ENCODE results near the gene MSH2.

- TF ChIP-seq POLR2AphosphoS5 (IDR thresholded peaks at IDR 0.05) (no peak), CTCF (IDR thresholded peaks at IDR 0.05) (no peak), POLR2A (IDR thresholded peaks at IDR 0.05) (no peak), EP300 (IDR thresholded peaks at IDR 0.05) (no peak)
These were observed 42.7 kb upstream of the MSH2 start for GRCh38 chr2:47360283-47360682.

All from gastroesophageal sphincter (tissue), 3 donors.